Measurements from ENCODE around the gene SBF1. TPM values are rescaled to one million over a fixed set of nuclear protein-coding genes. Genes with fewer than 3 reads are reported as not detected.
"Not testable (repeated sequence)": the region's sequence is repeated elsewhere in the genome, so short reads cannot be mapped to it uniquely, and the experiment has no call there.

Gene SBF1
- total RNA-seq, 1 experiment from 2014 or later: 102 TPM

GRCh38 chr22:50397371-50398060 is 77.3 kb downstream of the SBF1 start:
- DNase-seq (ENCODE audit: low spot score): not testable (repeated sequence)

GRCh38 chr22:50396751-50397370 is 78.0 kb downstream of the SBF1 start:
- DNase-seq (ENCODE audit: low spot score): peak; percentile 10

Other genes with a start within 250 kb of the SBF1 start
- gene TUBGCP6, start 230.0 kb downstream of the SBF1 start, total RNA-seq (2014; rRNA removed; shearing (Covaris generic)): 30.8 and 32.2 TPM in 2 replicates
- 62.6 and 63.3 TPM in 2 replicates for gene HDAC10, start 223.8 kb downstream of the SBF1 start, total RNA-seq (2014; rRNA removed; shearing (Covaris generic))
- 6.6 and 6.7 TPM in 2 replicates for gene MAPK12, start 213.4 kb downstream of the SBF1 start, total RNA-seq (2014; rRNA removed; shearing (Covaris generic))
- 1.6 and 2.2 TPM in 2 replicates for gene MAPK11, start 204.7 kb downstream of the SBF1 start, total RNA-seq (2014; rRNA removed; shearing (Covaris generic))
- gene PLXNB2, start 167.4 kb downstream of the SBF1 start, total RNA-seq (2014; rRNA removed; shearing (Covaris generic)): 247 and 252 TPM in 2 replicates
- gene DENND6B, start 148.0 kb downstream of the SBF1 start, total RNA-seq (2014; rRNA removed; shearing (Covaris generic)): 4.5 and 5.2 TPM in 2 replicates
- gene PPP6R2, start 131.7 kb downstream of the SBF1 start, total RNA-seq (2014; rRNA removed; shearing (Covaris generic)): 54.1 and 56.7 TPM in 2 replicates
- 2.2 and 4.2 TPM in 2 replicates for gene ADM2, start 6.5 kb upstream of the SBF1 start, total RNA-seq (2014; rRNA removed; shearing (Covaris generic))
- gene MIOX, start 11.8 kb upstream of the SBF1 start, total RNA-seq (2014; rRNA removed; shearing (Covaris generic)): not detected in 2 replicates
- 52.8 and 53.2 TPM in 2 replicates for gene LMF2, start 32.7 kb upstream of the SBF1 start, total RNA-seq (2014; rRNA removed; shearing (Covaris generic))
- gene NCAPH2, start 33.2 kb upstream of the SBF1 start, total RNA-seq (2014; rRNA removed; shearing (Covaris generic)): 87.9 and 88.8 TPM in 2 replicates
- gene SCO2, start 50.6 kb upstream of the SBF1 start, total RNA-seq (2014; rRNA removed; shearing (Covaris generic)): 5.0 and 5.5 TPM in 2 replicates
- gene TYMP, start 55.0 kb upstream of the SBF1 start, total RNA-seq (2014; rRNA removed; shearing (Covaris generic)): 6.9 and 7.4 TPM in 2 replicates
- gene KLHDC7B, start 70.9 kb upstream of the SBF1 start, total RNA-seq (2014; rRNA removed; shearing (Covaris generic)): not detected in 2 replicates
- not detected in 2 replicates for gene SYCE3, start 87.9 kb upstream of the SBF1 start, total RNA-seq (2014; rRNA removed; shearing (Covaris generic))
- 1.5 and 2.5 TPM in 2 replicates for gene CPT1B, start 103.4 kb upstream of the SBF1 start, total RNA-seq (2014; rRNA removed; shearing (Covaris generic))
- gene CHKB, start 107.8 kb upstream of the SBF1 start, total RNA-seq (2014; rRNA removed; shearing (Covaris generic)): 21.5 and 26.2 TPM in 2 replicates
- not detected in 2 replicates for gene MAPK8IP2, start 125.8 kb upstream of the SBF1 start, total RNA-seq (2014; rRNA removed; shearing (Covaris generic))
- 11.4 and 16.6 TPM in 2 replicates for gene ARSA, start 153.1 kb upstream of the SBF1 start, total RNA-seq (2014; rRNA removed; shearing (Covaris generic))
- not detected in 2 replicates for gene SHANK3, start 197.8 kb upstream of the SBF1 start, total RNA-seq (2014; rRNA removed; shearing (Covaris generic))